Cardiac muscle cell (in vitro differentiated cells and primary cell): ENCODE data around the gene HGS. TPM values are rescaled to one million over a fixed set of nuclear protein-coding genes. Genes with fewer than 3 reads are reported as not detected.

Source experiments
- DNase-seq, 2 donors: peaks; one replicate each; pipeline versions ENCODE4 v3.0.0 to v3.0.0-alpha.2; 2010 to 2017; ENCODE audit warnings: low read depth in 1 of 2, low spot score in 1 of 2
- H3K27ac ChIP-seq: fragments of 200-600 bp; sonication (generic); 2 replicates; pipeline ENCODE4 v1.5.1; 2016
- H3K27me3 ChIP-seq: fragments of 200-600 bp; sonication (generic); 2 replicates; pipeline ENCODE4 v1.6.0; 2016; ENCODE audit warnings: control low read depth
- H3K36me3 ChIP-seq: fragments of 200-600 bp; sonication (generic); 2 replicates; pipeline ENCODE4 v1.5.1; 2016; ENCODE audit warnings: control low read depth
- H3K4me1 ChIP-seq: fragments of 200-600 bp; sonication (generic); 2 replicates; pipeline ENCODE4 v1.8.1; 2017; ENCODE audit warnings: low read depth, mild to moderate bottlenecking, mixed run types
- H3K4me3 ChIP-seq: fragments of 200-600 bp; sonication (generic); 2 replicates; pipeline ENCODE4 v1.5.1; 2016; ENCODE audit warnings: mild to moderate bottlenecking
- H3K9me3 ChIP-seq: fragments of 200-600 bp; sonication (generic); 2 replicates; pipeline ENCODE4 v1.5.1; 2017; ENCODE audit warnings: low read depth, mild to moderate bottlenecking, control low read depth
- CTCF ChIP-seq: IDR thresholded peaks from 2 replicates; pipeline ENCODE4 v1.5.1; 2012; ENCODE audit warnings: low read depth, mild to moderate bottlenecking, low read length
- polyA plus RNA-seq: library from polyadenylated mRNA; unstranded; fragments of >200 nt; fragmentation: Nextera tagmentation; extraction: Ambion mirVana; gene quantifications from 2 replicates; pipeline ENCODE4 v1.2.1, GENCODE V29; 2016
- total RNA-seq: library from RNA; depleted of rRNA; stranded (reverse); fragments of >200 nt; gene quantifications from 2 replicates; pipeline ENCODE4 v1.2.3, GENCODE V29; 2016

Gene HGS
- total and polyA plus RNA-seq, 2 experiments from 2014 or later, result 107 to 109 TPM

DNA sequence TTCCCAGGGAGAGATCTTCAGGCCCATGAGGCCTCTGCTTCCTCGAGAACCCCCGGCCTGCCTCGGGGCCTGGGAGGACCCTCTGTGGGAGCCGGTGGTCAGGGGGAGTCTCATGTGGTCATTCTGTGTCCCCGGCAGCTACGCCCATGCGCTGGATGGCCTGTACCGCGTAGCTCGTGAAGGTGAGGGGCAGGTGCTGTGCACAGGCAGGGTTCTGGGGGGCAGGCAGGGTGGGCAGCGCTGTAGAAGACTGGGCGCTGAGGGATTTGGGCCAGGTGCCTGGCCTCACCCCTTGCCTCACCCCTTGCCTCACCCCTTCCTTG lies 32.8 kb downstream of the HGS start:
- Histone ChIP-seq H3K4me3 (no peak overlapping the region), H3K27me3 (no peaks in the 10 kb centered on the region), H3K4me1 (peaks cover 11% of the 10 kb centered on the region), H3K27ac (no peak overlapping the region), H3K36me3 (peaks cover 7% of the 10 kb centered on the region), H3K9me3 (no peaks in the 10 kb centered on the region)
- DNase-seq, result no peak
- TF ChIP-seq CTCF, result no peak

DNA sequence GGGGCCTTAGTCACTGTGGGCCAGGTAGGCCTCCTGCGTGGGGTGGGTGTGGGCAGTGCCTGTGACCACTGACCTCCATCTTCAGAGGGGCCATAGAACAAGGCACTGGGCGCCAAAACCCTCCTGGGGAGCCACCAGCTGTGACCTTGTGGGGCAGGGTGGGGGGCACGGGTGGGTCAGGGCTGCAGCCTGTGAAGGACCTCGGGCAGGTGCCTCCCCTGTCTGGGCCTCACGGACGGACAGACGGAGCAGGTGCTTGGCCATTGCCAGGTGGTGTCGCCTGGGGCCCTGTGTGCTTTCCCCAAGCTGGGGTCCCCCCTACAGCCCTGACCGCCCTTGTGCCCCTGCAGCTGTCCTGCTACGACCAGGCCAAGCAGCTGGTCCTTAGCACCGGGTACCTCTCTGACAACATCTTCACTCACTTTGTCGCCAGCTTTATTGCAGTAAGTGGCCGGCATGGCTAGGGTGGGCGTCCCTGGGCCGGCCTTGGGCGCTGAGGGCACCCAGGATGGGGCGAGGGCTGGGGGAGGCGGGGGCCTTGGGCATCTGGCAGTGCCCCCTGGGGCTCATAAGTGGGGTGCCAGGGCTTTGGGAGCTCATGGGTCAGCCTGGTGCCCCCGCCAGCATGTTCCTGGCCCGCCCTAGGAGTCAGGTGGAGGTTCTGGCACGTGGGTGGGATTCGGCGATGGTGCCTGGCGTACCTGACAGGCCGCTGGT lies 33.4 kb downstream of the HGS start:
- Histone ChIP-seq H3K4me3 (no peak overlapping the region), H3K27ac (no peak overlapping the region), H3K27me3 (no peaks in the 10 kb centered on the region), H3K36me3 (peaks cover 7% of the 10 kb centered on the region), H3K9me3 (no peaks in the 10 kb centered on the region), H3K4me1 (peaks cover 11% of the 10 kb centered on the region)
- TF ChIP-seq CTCF, result no peak
- no peak for DNase-seq

GRCh38 chr17:81717766-81718089 lies 33.9 kb downstream of the HGS start:
- Histone ChIP-seq H3K27me3 (no peaks in the 10 kb centered on the region), H3K4me1 (peaks cover 11% of the 10 kb centered on the region), H3K27ac (no peak overlapping the region), H3K4me3 (no peak overlapping the region), H3K9me3 (no peaks in the 10 kb centered on the region), H3K36me3 (peaks cover 7% of the 10 kb centered on the region)
- TF ChIP-seq CTCF, result no peak
- no peak for DNase-seq

DNA sequence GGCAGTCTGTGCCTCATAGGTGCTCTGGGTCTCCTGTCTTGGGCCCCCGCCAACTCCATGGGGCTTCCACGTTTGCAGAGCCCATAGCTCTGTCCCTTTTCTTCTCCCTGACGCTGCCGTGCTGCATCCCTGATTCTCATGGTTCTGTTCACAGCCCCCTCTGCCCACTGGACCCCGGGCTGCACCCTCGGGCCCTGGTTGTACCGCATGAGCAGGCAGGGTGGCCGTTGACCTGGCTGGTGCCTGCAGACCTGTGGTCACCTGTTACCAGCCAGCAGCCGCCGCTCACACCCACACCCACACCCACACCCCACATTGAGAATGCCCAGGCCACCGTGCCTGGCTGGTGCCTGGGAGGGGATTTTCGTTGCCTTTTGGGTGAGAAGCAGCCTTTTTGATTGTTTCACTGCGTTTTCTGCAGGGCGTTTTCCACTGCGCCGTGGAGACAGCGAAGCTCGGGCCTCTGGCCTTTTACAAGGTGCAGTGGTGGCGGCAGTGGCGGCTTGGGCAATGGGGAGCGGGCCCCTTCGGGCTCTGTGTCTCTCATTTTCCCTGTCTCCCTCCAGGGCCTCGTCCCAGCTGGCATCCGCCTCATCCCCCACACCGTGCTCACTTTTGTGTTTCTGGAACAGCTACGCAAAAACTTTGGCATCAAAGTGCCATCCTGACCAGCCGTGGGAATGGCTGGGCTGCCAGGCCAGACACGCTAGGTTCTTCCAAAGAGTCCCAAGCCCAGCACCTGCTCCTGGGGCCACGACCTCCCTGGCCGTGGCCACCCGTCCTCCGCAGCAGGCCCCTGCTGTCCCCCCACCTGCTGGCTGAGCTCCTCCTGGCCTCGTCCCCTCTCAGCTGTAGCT lies 35.8 kb downstream of the HGS start:
- TF ChIP-seq CTCF, result no peak
- H3K4me1 ChIP-seq, result no peaks in the 10 kb centered on the region
- H3K27me3 ChIP-seq, result no peaks in the 10 kb centered on the region
- H3K27ac ChIP-seq, result no peak overlapping the region
- no peaks in the 10 kb centered on the region for H3K9me3 ChIP-seq
- peaks cover 7% of the 10 kb centered on the region for H3K36me3 ChIP-seq
- DNase-seq, result no peak
- H3K4me3 ChIP-seq, result no peak overlapping the region

- Histone ChIP-seq H3K9me3 (no peaks in the 10 kb centered on the region), H3K4me1 (no peaks in the 10 kb centered on the region), H3K36me3 (peaks cover 7% of the 10 kb centered on the region), H3K4me3 (no peak overlapping the region), H3K27me3 (no peaks in the 10 kb centered on the region), H3K27ac (peak overlapping the region; percentile 21)
- no peak for DNase-seq
- no peak for TF ChIP-seq CTCF
Measured at GRCh38 chr17:81720267-81721071, 36.7 kb downstream of the HGS start.
